Esophagus muscularis mucosa (tissue), 4 donors: Measurements from ENCODE around the gene ARID2. TPM values are rescaled to one million over a fixed set of nuclear protein-coding genes. Genes with fewer than 3 reads are reported as not detected.

Source experiments
- DNase-seq: peaks from one replicate; pipeline ENCODE4 v3.0.0-alpha.2; 2017; ENCODE audit errors: extremely low spot score
- H3K27ac ChIP-seq, 4 donors: fragments of 200-600 bp; sonication (generic); replicated peaks in 1 of 4; 1 replicate in 3 of 4; 2 replicates in 1 of 4; pipeline ENCODE4 v1.5.1; 2016 to 2019; ENCODE audit warnings: mild to moderate bottlenecking in 1 of 4
- H3K27me3 ChIP-seq, 4 donors: fragments of 200-600 bp; sonication (generic); one replicate each; pipeline versions ENCODE4 v1.5.1 to v1.6.0; 2016 to 2019
- H3K36me3 ChIP-seq, 4 donors: fragments of 200-600 bp; sonication (generic); one replicate each; pipeline ENCODE4 v1.5.1; 2016 to 2019
- H3K4me1 ChIP-seq, 4 donors: fragments of 200-600 bp; sonication (generic); one replicate each; pipeline ENCODE4 v1.5.1; 2016 to 2019
- H3K4me3 ChIP-seq, 4 donors: fragments of 200-600 bp; sonication (generic); 1 replicate in 2 of 4; 2 replicates in 2 of 4; pipeline ENCODE4 v1.5.1; 2016 to 2019; ENCODE audit warnings: mild to moderate bottlenecking in 4 of 4, moderate library complexity in 1 of 4
- H3K9me3 ChIP-seq, 4 donors: fragments of 200-600 bp; sonication (generic); 1 replicate in 3 of 4; 2 replicates in 1 of 4; pipeline ENCODE4 v1.5.1; 2016 to 2019
- CTCF ChIP-seq, 3 experiments: fragments of 200-600 bp in 2 of 3; fragments of 450-650 bp in 1 of 3; sonication (generic) in 2 of 3; IDR thresholded peaks; one replicate each; pipeline ENCODE4 v1.5.1; 2017 to 2019; ENCODE audit warnings: antibody characterized with exemption in 3 of 3, mild to moderate bottlenecking in 2 of 3, moderate library complexity in 1 of 3
- EP300 ChIP-seq: sonication (generic); formaldehyde crosslinking; IDR thresholded peaks from one replicate; pipeline ENCODE4 v1.6.1; 2017; ENCODE audit warnings: antibody characterized with exemption
- POLR2A ChIP-seq: fragments of 450-650 bp; IDR thresholded peaks from one replicate; pipeline ENCODE4 v1.6.1; 2017; ENCODE audit warnings: antibody characterized with exemption, moderate library complexity, mild to moderate bottlenecking, low read depth
- POLR2AphosphoS5 ChIP-seq, 2 donors: sonication (generic); formaldehyde crosslinking; IDR thresholded peaks; one replicate each; pipeline ENCODE4 v1.6.1; 2017; ENCODE audit warnings: antibody characterized with exemption in 2 of 2
- WGBS: methylation state at CpG from one replicate; pipeline ENCODE4 v1.1.5; 2018; 5-methylcytosine and 5-hydroxymethylcytosine counted together
- intact Hi-C: fragments of 100-400 bp; cut with DNase I; formaldehyde crosslinking; loops from one replicate; pipeline ENCODE4 v1.15.1; 2023
- total RNA-seq, 4 donors: library from RNA; depleted of rRNA; stranded (reverse); fragments of >200 nt; gene quantifications; one replicate each; pipeline versions ENCODE4 v1.1.0 to v1.2.1, GENCODE V29; 2016

Gene ARID2
- total RNA-seq, 4 donors from 2014 or later = 24.0 to 45.3 (median 33.0) TPM

GRCh38 chr12:45849289-45849688 lies 119.8 kb downstream of the ARID2 start:
- peaks cover 21 to 47% (median 35%) of the 10 kb centered on the region in 4 donors for H3K36me3 ChIP-seq
- no peak for TF ChIP-seq POLR2AphosphoS5 (IDR thresholded peaks at IDR 0.05)
- TF ChIP-seq EP300 = no peak
- no peak for TF ChIP-seq POLR2A
- no peak for TF ChIP-seq CTCF (IDR thresholded peaks at IDR 0.05)
- no peak for DNase-seq
- H3K9me3 ChIP-seq = no peaks in the 10 kb centered on the region
- no peaks in the 10 kb centered on the region for H3K27me3 ChIP-seq
- intact Hi-C loops = no loop called here
- peaks cover 6 to 18% (median 10%) of the 10 kb centered on the region in 4 donors for H3K4me1 ChIP-seq
- no peak overlapping the region for H3K27ac ChIP-seq
- no peak overlapping the region for H3K4me3 ChIP-seq
- 49% methylated on average over 3 of the region's 3 CpGs for WGBS

- TF ChIP-seq POLR2AphosphoS5 (IDR thresholded peaks at IDR 0.05) (no peak), CTCF (IDR thresholded peaks at IDR 0.05) (no peak), EP300 (no peak), POLR2A (no peak)
- Histone ChIP-seq H3K4me1 (peaks cover 6 to 18% (median 10%) of the 10 kb centered on the region in 4 donors), H3K36me3 (peaks cover 21 to 47% (median 35%) of the 10 kb centered on the region in 4 donors), H3K27ac (no peak overlapping the region), H3K27me3 (no peaks in the 10 kb centered on the region), H3K9me3 (no peaks in the 10 kb centered on the region), H3K4me3 (no peak overlapping the region)
- DNase-seq = no peak
- intact Hi-C loops = no loop called here
Observed at GRCh38 chr12:45850302-45850701, 120.8 kb downstream of the ARID2 start.

- Histone ChIP-seq H3K27me3 (no peaks in the 10 kb centered on the region), H3K9me3 (no peaks in the 10 kb centered on the region), H3K36me3 (peaks cover 21 to 47% (median 35%) of the 10 kb centered on the region in 4 donors), H3K4me1 (peaks cover 9 to 31% (median 13%) of the 10 kb centered on the region in 4 donors), H3K27ac (no peak overlapping the region), H3K4me3 (no peak overlapping the region)
- WGBS = 72% methylated on average over 7 of the region's 7 CpGs
- DNase-seq = no peak
- TF ChIP-seq CTCF (IDR thresholded peaks at IDR 0.05) (no peak), POLR2AphosphoS5 (IDR thresholded peaks at IDR 0.05) (no peak), EP300 (no peak), POLR2A (no peak)
- intact Hi-C loops = no loop called here
Observed at GRCh38 chr12:45852508-45852907, 123.0 kb downstream of the ARID2 start.

GRCh38 chr12:45853550-45853949 lies 124.0 kb downstream of the ARID2 start:
- Histone ChIP-seq H3K4me3 (no peak overlapping the region), H3K9me3 (no peaks in the 10 kb centered on the region), H3K27me3 (no peaks in the 10 kb centered on the region), H3K36me3 (peaks cover 21 to 45% (median 36%) of the 10 kb centered on the region in 4 donors), H3K27ac (no peak overlapping the region), H3K4me1 (peaks cover 9 to 26% (median 13%) of the 10 kb centered on the region in 4 donors)
- intact Hi-C loops = no loop called here
- TF ChIP-seq POLR2A (no peak), POLR2AphosphoS5 (IDR thresholded peaks at IDR 0.05) (no peak), CTCF (IDR thresholded peaks at IDR 0.05) (no peak), EP300 (no peak)
- DNase-seq = no peak
- 81% methylated on average over 3 of the region's 3 CpGs for WGBS

- Histone ChIP-seq H3K27me3 (no peaks in the 10 kb centered on the region), H3K36me3 (peaks cover 0 to 31% (median 4%) of the 10 kb centered on the region in 4 donors), H3K27ac (no peak overlapping the region), H3K4me3 (no peak overlapping the region), H3K4me1 (peaks cover 0 to 16% (median 2%) of the 10 kb centered on the region in 4 donors), H3K9me3 (no peaks in the 10 kb centered on the region)
- no peak for DNase-seq
- intact Hi-C loops = no loop called here
- TF ChIP-seq EP300 (no peak), POLR2A (no peak), CTCF (IDR thresholded peaks at IDR 0.05) (no peak), POLR2AphosphoS5 (IDR thresholded peaks at IDR 0.05) (no peak)
- WGBS = 42% methylated on average over 2 of the region's 2 CpGs
Observed at GRCh38 chr12:45863332-45863731, 133.8 kb downstream of the ARID2 start.
